ENCODE data around the gene NOP53.
"Not testable (repeated sequence)": the region's sequence is repeated elsewhere in the genome, so short reads cannot be mapped to it uniquely, and the experiment has no call there.

NOP53 gene

DNA sequence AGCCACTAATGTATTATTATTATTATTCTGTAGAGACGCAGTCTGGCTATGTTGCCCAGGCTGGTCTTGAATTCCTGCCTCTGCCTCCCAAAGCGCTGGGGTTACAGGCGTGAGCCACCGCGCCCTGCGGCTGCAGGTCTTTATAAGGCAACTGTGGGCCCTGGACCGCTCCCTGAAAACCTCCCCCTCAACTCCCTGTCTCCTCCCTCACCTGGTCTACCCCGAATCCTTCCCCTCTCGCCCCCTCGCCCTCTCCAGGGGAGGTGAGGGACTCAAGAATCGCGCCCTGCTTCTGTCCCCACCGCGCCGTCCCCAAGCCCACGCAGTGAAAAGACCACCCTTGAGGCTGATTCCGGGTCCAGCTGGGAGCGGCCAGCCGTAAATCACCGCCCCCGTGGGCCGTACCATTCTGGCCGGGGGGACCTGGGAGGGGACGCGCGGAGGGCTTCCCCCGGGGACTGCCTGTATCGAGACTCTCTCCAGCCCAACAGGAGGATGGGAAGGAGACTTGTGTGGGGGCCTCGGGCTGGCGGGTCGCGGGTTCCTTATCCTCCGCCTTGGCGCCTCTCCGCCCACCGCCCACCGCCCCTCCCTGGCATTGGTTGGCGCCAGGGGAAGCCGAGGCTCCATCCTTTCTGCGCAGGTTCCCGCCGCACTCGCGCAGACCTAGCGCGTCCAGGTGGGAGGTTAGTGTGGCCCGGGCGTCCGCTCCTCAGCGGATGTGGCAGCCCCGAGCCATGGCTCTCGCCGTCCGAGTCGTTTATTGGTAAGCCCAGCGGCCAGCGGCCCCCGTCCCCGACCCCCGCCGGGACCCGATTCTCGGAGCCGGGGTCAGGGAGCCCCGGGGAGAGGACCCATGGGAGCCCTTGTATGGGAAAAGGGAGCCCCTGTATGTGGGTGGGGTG is 33.0 kb downstream of the NOP53 start, which contains the start of gene SELENOW:
Gene SELENOW (plus strand): TSS at position 655 of the 905 bp plus-strand sequence. CDS start 83 bp downstream, at position 738.
- peak; percentile 97 for DNase-seq (ENCODE audit: low spot score)
- in situ Hi-C loops (cut with MboI; ENCODE audit: low sequenced_read_pairs, unreplicated experiment) = no loop called here
- TF ChIP-seq, protein P1, sequence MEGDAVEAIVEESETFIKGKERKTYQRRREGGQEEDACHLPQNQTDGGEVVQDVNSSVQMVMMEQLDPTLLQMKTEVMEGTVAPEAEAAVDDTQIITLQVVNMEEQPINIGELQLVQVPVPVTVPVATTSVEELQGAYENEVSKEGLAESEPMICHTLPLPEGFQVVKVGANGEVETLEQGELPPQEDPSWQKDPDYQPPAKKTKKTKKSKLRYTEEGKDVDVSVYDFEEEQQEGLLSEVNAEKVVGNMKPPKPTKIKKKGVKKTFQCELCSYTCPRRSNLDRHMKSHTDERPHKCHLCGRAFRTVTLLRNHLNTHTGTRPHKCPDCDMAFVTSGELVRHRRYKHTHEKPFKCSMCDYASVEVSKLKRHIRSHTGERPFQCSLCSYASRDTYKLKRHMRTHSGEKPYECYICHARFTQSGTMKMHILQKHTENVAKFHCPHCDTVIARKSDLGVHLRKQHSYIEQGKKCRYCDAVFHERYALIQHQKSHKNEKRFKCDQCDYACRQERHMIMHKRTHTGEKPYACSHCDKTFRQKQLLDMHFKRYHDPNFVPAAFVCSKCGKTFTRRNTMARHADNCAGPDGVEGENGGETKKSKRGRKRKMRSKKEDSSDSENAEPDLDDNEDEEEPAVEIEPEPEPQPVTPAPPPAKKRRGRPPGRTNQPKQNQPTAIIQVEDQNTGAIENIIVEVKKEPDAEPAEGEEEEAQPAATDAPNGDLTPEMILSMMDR (IDR thresholded peaks at IDR 0.05; ENCODE audit: borderline replicate concordance, control extremely low read depth, extremely low read depth, insufficient read depth, missing control alignments) = no peak

DNA sequence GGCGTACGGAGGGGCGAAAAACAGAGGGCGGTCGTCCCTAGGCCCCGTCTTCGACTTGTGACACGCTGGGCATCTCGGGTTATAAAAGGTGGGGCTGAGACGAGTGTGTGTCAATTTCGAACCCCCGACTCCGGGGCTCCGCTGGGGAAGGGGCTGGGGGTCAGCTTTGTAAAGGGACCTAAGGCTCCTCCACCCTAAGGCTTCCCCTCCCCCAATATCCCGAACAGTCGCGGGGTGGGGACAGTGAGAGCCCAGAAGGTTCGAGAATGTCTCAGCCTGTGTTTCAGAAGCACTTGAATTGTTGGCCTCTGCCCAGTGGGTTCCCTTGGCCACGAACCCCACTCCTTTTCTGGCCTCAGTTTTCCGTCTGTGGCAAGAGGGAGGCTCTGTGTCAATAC is 33.6 kb downstream of the NOP53 start:
- in situ Hi-C loops (cut with MboI; ENCODE audit: low sequenced_read_pairs, unreplicated experiment) = no loop called here
- TF ChIP-seq, protein P1 (IDR thresholded peaks at IDR 0.05; ENCODE audit: borderline replicate concordance, control extremely low read depth, extremely low read depth, insufficient read depth, missing control alignments) = no peak
- no peak for DNase-seq (ENCODE audit: low spot score)

DNA sequence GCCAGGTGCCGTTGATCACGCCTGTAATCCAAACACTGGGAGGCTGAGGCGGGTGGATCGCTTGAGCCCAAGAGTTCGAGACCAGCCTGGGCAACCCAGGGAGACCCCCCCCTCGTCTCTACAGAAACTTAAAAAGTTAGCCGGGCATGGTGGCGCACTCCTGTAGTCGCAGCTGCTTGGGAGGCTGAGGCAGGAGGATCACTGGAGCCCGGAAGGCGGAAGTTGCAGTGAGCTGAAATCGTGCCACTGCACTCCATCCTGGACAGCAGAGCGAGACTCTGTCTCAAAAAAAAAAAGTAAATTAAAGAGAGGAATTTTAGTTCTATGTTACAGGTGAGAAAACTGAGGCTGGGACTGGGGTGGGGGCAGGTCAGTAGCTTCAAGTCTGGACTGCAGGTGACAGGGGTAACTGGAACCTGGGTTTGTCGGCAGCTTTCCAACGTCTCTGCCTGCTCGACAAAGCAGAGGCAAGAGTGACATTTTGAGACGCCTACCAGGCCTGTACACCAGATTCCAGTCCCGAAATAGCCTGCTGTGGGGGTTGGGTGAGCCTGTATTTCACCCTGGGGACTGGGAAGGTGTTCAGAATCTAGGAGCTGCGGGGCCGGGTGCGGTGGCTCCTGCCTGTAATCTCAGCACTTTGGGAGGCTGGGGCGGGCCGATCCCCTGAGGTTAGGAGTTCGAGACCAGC is 34.3 kb downstream of the NOP53 start:
- DNase-seq (ENCODE audit: low spot score) = no peak
- in situ Hi-C loops (cut with MboI; ENCODE audit: low sequenced_read_pairs, unreplicated experiment) = no loop called here
- TF ChIP-seq, protein P1 (IDR thresholded peaks at IDR 0.05; ENCODE audit: borderline replicate concordance, control extremely low read depth, extremely low read depth, insufficient read depth, missing control alignments) = no peak

DNA sequence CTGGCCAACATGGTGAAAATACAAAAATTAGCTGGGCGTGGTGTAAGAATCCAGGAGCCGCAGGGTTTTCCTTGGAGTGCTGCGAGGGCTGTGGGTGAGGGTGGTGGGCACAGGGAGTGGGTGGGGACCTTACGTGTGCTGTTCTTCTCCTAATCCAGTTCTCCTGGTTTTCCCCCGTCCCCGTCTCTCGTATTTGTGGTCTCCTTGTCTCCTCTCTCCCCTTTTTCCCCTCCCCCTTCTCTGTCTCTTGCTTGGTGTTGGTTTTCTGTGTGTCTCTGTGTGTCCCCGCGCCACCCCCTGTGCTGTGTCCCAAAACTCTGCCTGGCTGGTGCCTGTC is 34.8 kb downstream of the NOP53 start:
- DNase-seq (ENCODE audit: low spot score) = no peak
- TF ChIP-seq, protein P1 (IDR thresholded peaks at IDR 0.05; ENCODE audit: borderline replicate concordance, control extremely low read depth, extremely low read depth, insufficient read depth, missing control alignments) = no peak
- in situ Hi-C loops (cut with MboI; ENCODE audit: low sequenced_read_pairs, unreplicated experiment) = no loop called here

DNA sequence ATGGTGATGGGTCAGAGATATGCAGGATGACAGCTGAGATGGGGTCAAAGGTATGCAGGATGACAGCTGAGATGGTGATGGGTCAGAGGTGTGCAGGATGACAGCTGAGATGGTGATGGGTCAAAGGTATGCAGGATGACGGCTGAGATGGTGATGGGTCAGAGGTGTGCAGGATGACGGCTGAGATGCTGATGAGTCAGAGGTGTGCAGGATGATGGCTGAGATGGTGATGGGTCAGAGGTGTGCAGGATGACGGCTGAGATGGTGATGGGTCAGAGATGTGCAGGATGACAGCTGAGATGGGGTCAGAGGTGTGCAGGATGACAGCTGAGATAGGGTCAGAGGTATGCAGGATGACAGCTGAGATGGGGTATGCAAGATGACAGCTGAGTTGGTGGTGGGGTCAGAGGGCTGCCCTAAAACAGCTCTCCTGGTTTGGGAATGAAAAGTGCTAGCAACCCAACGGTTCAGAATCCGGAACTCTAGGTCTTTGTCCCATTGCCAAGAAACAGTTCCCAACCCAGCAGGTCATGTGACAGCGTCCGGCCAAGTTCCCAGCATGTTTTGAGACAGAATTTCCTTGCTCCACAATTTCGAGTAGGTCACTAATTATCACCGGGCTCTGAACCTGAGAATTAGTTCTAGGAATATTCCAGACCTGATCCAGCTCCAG is 36.4 kb downstream of the NOP53 start:
- no peak for DNase-seq (ENCODE audit: low spot score)
- in situ Hi-C loops (cut with MboI; ENCODE audit: low sequenced_read_pairs, unreplicated experiment) = no loop called here
- TF ChIP-seq, protein P1 (IDR thresholded peaks at IDR 0.05; ENCODE audit: borderline replicate concordance, control extremely low read depth, extremely low read depth, insufficient read depth, missing control alignments) = no peak

DNA sequence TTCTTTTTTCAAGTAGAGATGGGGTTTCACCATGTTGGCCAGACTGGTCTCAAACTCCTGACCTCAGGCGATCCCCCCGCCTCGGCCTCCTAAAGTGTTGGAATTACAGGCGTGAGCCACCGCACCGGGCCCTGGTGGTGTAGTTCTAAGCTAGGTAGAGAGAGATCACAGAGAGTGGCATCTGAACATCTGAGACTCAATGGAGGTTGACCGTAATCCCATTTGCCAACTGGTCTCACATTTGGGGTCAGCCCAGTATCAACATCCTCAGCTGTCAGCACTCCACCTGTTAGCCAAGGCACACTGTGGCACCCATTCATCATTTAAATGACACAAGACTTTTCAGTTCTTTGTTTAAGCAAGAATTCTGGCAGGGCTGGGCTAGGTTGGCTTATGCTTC is 41.2 kb downstream of the NOP53 start:
- DNase-seq (ENCODE audit: low spot score) = no peak
- in situ Hi-C loops (cut with MboI; ENCODE audit: low sequenced_read_pairs, unreplicated experiment) = no loop called here
- TF ChIP-seq, protein P1 (IDR thresholded peaks at IDR 0.05; ENCODE audit: borderline replicate concordance, control extremely low read depth, extremely low read depth, insufficient read depth, missing control alignments) = no peak

DNA sequence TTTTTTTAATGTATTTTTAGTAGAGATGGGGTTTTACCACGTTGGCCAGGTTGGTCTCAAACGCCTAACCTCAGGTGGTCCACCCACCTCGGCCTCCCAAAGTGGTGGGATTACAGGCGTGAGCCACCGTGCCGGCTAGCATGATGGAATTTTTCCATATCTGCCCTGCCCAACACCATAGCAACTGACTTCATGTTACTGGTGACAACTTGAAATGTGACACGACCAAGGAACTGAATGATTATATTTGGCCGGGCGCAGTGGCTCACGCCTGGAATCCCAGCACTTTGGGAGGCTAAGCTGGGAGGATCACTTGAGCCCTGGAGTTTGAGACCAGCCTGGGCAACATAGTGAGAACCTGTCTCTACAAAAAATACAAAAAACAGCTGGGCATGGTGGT is 42.0 kb downstream of the NOP53 start:
- in situ Hi-C loops (cut with MboI; ENCODE audit: low sequenced_read_pairs, unreplicated experiment); DNase-seq (ENCODE audit: low spot score): not testable (repeated sequence)

DNA sequence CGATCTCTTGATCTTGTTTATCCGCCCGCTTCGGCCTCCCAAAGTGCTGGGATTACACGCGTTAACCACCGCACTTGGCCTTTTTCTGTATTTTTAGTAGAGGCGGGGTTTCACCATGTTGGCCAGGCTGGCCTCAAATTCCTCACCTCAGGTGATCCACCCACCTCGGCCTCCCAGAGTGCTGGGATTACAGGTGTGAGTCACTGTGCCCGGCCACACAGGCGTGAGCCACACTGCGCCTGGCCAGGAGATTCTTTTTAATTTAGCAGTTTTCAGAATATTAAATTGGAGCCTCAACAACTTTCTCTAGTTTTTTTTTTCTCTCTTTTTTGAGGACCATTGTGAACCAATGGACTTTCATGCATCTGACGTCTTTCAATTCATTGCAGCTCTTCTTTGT is 44.5 kb downstream of the NOP53 start:
- in situ Hi-C loops (cut with MboI; ENCODE audit: low sequenced_read_pairs, unreplicated experiment); DNase-seq (ENCODE audit: low spot score): not testable (repeated sequence)

Data from GM13976 (cell line).